Activated CD4-positive, alpha-beta T cell treated with anti-CD3 and anti-CD28 coated beads, Interleukin-2, amount 50 U/mL, for 24 hours (primary cell): ENCODE measurements around the gene LIMCH1.
"Not testable (repeated sequence)": the region's sequence is repeated elsewhere in the genome, so short reads cannot be mapped to it uniquely, and the experiment has no call there.

Experiments
- DNase-seq, 2 donors: peaks; one replicate each; pipeline ENCODE4 v3.0.0-alpha.2; 2020; ENCODE audit warnings: low read depth in 1 of 2, low spot score in 1 of 2

Gene LIMCH1

DNA sequence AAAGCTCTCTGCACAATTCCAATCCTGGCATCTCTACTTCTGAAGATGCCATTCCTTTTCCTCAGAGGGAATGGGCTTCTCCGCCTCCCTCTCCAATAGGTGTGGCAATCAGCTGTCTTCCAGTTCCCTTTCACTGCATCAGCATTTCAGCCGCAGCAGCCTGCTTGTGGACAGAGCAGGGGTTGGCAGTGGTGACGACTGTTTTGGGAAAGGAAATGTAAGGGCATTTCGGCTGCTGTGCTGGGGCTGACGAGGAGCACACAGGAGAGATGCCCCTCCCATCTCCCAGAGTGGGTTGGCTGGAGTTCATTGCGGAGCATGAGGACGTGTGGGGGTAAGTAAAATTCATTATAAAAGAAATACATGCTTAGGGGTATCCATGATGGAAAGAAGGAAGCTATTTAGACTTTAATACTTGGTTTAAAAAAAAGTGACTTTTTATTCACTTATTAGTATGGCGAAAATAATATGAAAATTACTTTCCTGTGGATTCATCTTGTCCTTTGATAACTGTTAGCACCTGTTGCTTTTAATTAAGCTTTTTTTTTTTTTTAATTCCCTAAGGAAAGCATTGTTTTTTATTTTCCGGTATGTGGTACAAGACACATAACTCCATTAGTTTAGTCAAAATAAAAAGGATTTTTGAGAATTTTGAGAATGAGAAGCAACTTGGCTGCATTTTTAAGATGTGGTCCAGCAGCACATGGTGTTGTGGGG is at the start of gene LIMCH1:
Gene LIMCH1 (plus strand): TSS at position 141 of the 717 bp plus-strand sequence. CDS start 67,839 bp downstream, outside the sequence.
- DNase-seq, result no peak

DNA sequence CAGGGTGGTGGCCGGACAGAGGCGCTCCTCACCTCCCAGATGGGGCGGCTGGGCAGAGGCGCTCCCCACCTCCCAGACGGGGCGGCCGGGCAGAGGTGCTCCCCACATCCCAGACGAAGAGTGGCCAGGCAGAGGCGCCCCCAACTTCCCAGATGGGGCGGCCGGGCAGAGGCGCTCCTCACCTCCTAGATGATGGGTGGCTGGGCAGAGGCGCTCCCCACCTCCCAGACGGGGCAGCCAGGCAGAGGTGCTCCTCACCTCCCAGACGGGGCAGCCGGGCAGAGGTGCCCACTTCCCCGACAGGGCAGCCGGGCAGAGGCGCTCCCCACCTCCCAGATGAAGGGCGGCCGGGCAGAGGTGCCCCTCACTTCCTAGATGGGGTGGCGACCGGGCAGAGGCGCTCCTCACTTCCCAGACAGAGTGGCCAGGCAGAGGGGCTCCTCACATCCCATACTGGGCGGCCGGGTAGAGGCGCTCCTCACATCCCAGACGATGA is 46.8 kb upstream of the LIMCH1 start:
- DNase-seq, result not testable (repeated sequence)

- DNase-seq, result no peak
Measured at GRCh38 chr4:41496977-41497376, 41.0 kb upstream of the LIMCH1 start.

DNA sequence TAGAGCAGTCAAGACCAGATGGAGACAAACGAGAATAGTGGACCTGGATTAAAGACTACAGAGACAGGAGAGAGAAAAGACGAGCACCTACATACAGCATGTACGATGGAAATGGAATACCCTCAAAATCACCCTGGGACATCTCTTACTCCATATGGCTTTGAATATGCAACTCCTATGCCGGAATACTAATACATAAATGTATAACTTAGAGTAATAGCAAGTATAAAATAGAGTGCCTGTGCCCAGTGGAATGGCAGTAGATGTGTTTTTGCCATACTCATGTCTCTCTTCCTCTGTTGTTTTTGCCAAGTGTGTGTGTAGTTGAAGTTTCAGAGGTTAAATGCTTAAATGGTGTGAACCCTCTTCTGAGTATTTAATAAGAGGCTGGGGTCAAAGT is 39.8 kb upstream of the LIMCH1 start:
- DNase-seq, result no peak

DNA sequence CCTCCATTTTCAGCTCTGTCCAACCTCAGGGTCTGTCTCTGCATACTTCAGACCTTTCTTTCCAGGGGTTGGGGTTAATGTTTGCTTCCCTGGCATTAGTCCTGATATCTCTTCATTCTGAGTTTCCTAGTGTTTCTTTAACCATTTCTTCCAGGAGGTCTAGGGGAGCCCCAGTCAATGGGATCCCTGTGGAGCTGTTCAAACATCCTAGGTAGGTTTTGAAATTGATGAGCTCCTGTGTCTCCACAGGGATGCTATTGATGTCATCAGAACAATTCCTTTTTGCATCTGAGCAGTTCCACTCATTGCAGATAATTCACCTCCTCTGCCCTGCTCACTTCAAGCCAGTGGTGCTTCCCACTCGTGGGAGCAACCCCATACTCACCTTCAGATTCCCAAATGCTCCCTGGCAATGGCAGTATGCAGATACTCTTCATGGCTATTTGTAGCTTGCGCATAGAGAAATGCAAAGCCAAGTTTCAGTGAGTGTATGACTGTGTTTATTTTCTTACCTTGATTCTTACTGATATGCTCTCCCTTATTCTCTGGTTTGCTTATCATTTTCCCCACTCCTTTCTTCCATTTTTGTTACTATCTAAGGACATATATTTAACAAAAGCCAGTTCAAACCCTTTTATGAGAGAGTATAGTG is 33.7 kb upstream of the LIMCH1 start:
- no peak for DNase-seq

DNA sequence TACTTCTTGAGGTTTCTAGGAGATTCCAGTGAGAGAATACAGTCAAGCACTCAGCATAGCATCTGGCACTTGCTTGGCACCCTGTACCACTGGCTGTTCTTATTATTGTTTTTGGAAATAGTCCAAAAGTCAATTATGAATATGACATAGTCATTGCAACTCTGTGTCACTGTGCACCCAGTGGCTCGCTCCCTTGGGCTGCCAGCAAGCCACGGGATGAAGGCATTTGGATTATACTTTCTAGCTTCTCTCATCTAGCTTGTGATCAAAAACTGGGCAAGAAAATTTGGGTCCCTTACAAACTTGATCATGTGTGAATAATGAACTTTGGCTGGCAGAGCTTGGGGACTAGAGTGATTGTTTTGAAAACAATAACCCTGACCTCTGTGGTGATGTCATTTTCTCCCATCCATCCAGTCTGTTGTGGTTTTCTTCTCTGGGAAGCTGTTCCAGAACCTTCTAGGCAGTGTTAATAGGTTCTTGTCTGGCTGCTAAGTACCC is 32.7 kb upstream of the LIMCH1 start:
- DNase-seq, result no peak

DNA sequence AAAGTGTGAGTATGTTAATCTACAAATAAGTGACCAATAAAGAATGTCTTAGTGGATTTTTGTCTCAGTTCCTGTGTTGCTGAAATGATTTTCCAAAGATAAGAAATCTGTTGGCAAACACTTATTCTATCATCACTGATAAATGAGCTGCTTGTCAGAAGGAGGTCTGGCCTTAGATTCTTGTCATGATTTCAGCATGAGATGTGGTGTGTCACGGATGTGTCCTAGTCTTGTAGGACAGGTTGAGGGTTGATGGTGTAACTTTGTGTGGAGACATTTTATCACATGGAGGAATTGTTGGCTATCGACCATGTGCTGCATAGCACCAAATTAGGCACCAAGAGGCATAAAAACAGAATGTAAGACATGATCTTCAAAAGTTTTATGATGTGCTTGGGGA is 31.8 kb upstream of the LIMCH1 start:
- no peak for DNase-seq

GRCh38 chr4:41507291-41507947 is 30.5 kb upstream of the LIMCH1 start:
- no peak for DNase-seq

DNA sequence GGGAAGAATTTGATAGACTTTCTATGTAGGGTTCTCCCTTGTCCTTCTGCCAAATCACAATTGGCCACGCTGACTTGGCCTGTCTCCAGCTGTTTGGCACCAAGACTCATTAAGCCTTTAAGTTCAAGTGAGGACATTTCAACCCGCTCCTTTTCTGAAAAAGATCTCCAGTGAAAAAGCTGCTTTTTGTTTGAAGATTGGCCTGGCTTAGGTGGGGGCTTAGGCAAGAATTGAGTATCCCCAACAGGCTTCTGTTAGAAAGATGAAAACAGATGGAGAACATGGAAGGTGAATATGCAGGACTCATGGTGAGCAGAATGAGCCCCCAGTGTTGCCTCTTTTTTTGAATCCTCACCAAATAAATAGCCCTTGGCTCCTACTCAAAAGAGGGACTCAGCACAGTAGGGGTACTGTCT is 28.5 kb upstream of the LIMCH1 start:
- DNase-seq, result no peak

- DNase-seq, result no peak
Measured at GRCh38 chr4:41510179-41510578, 27.8 kb upstream of the LIMCH1 start.

DNA sequence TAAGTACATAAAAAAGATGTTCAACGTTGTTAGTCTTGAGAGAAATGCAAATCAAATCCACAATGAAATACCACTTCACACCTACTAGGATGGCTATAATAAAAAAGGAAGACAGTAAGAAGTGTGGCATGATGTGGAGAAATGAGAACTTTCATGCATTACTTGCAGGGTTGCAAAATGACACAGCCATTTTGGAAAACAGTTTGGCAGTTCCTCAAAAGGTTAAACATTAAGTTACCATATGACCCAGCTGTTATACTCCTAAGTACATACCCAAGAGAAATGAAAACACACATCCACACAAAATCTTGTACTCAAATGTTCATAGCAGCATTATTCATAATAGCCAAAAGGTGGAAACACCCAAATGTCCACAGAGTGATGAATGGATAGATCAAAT is 25.8 kb upstream of the LIMCH1 start:
- DNase-seq, result no peak

GRCh38 chr4:41512596-41512995 is 25.4 kb upstream of the LIMCH1 start:
- DNase-seq, result no peak

DNA sequence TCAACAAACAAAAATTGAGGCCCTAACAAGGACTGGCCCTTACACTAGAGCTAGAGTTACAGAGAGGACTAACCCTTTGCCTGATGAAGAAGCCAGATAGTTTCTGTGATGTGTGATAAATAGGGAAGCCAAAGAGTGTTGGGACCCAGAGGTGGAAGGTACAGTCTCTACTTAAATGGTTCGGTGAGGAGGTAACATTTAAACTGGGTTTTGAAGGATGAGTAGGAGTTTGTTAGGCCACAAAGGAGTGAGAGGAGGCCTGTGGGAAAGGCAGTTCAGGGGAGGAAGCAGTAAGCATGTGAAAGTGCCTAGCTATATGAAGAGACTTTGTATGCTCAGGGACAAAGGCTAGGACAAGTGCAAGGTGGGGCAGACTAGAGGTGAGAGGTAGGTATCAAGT is 23.8 kb upstream of the LIMCH1 start:
- DNase-seq, result no peak

GRCh38 chr4:41514766-41515481 is 23.0 kb upstream of the LIMCH1 start:
- DNase-seq, result no peak

DNA sequence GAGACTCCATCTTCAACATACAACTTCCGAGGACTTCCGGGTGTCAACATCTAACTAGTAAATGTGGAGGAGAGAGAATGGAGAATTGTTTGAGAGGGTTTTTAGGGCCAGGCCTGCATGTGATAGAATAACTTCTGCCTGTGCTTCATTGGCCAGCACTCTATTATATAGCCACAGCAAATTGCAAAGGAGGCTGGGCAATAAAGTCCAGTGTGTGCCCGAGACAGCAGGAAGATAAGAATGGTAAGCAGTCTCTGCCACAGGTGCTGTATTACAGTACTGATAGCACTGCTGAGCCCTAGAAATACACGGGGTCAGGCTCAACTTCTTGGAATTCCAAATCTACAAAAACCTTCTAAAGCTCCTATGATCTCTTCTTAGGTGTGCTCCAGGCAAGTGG is 20.8 kb upstream of the LIMCH1 start:
- DNase-seq, result no peak

DNA sequence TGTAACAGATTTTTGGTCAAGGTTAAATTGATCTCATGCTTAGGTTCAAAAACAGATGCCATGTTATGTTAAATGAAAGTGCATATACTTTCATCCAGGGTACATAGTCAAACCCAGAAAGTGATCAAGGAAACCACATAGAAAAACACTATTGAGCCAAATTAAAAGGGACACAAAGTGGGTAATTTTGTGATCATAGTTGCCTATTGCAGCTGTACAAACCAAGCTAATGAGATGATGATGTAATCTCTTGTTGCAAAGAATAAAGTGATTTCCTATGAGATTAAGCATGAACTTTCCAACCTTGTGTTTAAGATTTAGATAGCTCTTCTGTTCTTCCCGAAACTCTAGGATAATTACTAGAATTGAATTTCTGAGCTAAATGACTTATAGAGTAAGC is 20.2 kb upstream of the LIMCH1 start:
- no peak for DNase-seq

DNA sequence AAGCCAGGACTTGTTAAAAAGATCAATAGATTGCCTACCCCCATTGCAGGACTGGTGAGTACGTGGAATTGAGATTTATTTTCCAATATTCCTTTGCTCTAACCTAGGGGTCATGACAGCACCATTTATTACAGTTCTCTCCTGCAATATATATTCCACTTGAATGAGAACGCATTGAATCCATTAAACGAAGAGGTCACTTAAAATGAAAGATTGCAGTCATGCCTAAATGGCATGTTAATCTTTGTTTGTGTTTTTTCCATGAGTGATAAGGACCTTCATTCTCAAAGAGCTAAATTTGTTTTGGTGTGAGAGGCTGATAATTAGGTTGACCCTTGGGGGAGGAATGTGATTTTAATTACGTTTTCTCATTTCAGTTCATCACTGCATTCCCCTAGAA is 13.5 kb upstream of the LIMCH1 start:
- no peak for DNase-seq

GRCh38 chr4:41525129-41525528 is 12.8 kb upstream of the LIMCH1 start:
- no peak for DNase-seq

DNA sequence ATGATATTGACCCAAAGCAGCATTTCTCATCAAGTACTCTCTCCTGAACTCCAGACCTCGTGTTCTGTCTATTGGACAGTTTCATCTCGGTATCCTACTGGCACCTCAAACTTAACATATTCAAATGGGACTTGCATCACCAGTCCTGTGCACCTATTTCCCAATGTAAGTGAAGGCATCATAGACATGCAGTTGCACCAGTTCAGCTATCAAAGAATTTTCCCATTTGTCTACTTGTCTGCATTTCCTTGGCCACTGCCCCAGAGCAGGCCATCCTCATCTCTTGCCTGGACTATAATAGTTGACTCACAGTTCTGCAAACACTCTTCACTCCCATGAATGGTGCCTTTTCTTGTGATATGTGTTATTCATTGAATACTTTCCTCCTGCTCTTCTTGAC is 11.3 kb upstream of the LIMCH1 start:
- DNase-seq, result no peak

- no peak for DNase-seq
Measured at GRCh38 chr4:41528512-41529205, 9.3 kb upstream of the LIMCH1 start.

GRCh38 chr4:41530741-41531140 is 7.2 kb upstream of the LIMCH1 start:
- DNase-seq, result no peak
